Endometrial microvascular endothelial cells (primary cell): ENCODE results near the gene CYLD. TPM values are rescaled to one million over a fixed set of nuclear protein-coding genes. Genes with fewer than 3 reads are reported as not detected.

Experiments
- total RNA-seq: library from RNA; depleted of rRNA; stranded (reverse); fragments of >200 nt; gene quantifications from one replicate; pipeline ENCODE4 v1.2.3, GENCODE V29; 2015; ENCODE audit errors: inconsistent ontology term

Gene CYLD
- total RNA-seq, 1 donor from 2014 or later: 28.4 TPM

Other genes with a start within 250 kb of the CYLD start
- under 0.01 TPM for gene NKD1, start 193.7 kb upstream of the CYLD start, total RNA-seq
- gene SNX20, start 60.8 kb upstream of the CYLD start, total RNA-seq: not detected
- 1.9 TPM for gene NOD2, start 48.5 kb upstream of the CYLD start, total RNA-seq